GM18519 (cell line): ENCODE data around the gene INSYN1.

Source experiments
- ATAC-seq: cut with Tn5 transposase; IDR thresholded peaks from one replicate; pipeline ENCODE4 v1.9.1; 2021; ENCODE audit warnings: mild to moderate bottlenecking, moderate library complexity; ENCODE audit not compliant: unreplicated experiment, low FRiP score

INSYN1 gene

GRCh38 chr15:73779974-73780373, 26.8 kb upstream of the INSYN1 start:
- no peak for ATAC-seq

GRCh38 chr15:73777741-73778140, 24.6 kb upstream of the INSYN1 start:
- no peak for ATAC-seq

- ATAC-seq = no peak
Measured at GRCh38 chr15:73773428-73773827, 20.3 kb upstream of the INSYN1 start.

GRCh38 chr15:73771385-73772045, 18.4 kb upstream of the INSYN1 start:
- no peak for ATAC-seq

GRCh38 chr15:73770050-73770449, 16.9 kb upstream of the INSYN1 start:
- no peak for ATAC-seq

GRCh38 chr15:73767806-73768501, 14.8 kb upstream of the INSYN1 start:
- ATAC-seq = no peak

- ATAC-seq = no peak
Measured at GRCh38 chr15:73766598-73766997, 13.4 kb upstream of the INSYN1 start.

GRCh38 chr15:73765778-73766177, 12.6 kb upstream of the INSYN1 start:
- no peak for ATAC-seq

- ATAC-seq = no peak
Measured at GRCh38 chr15:73763931-73764330, 10.8 kb upstream of the INSYN1 start.

GRCh38 chr15:73760330-73761329, 7.5 kb upstream of the INSYN1 start:
- ATAC-seq = no peak

GRCh38 chr15:73758461-73758860, 5.3 kb upstream of the INSYN1 start:
- no peak for ATAC-seq

- ATAC-seq = no peak
Measured at GRCh38 chr15:73757571-73757970, 4.4 kb upstream of the INSYN1 start.

- no peak for ATAC-seq
Measured at GRCh38 chr15:73756947-73757513, 3.9 kb upstream of the INSYN1 start.

- no peak for ATAC-seq
Measured at GRCh38 chr15:73756390-73756789, 3.2 kb upstream of the INSYN1 start.

- ATAC-seq = no peak
Measured at GRCh38 chr15:73755946-73756345, 2.8 kb upstream of the INSYN1 start.

GRCh38 chr15:73755481-73755880, 2.3 kb upstream of the INSYN1 start:
- no peak for ATAC-seq

GRCh38 chr15:73754461-73754860, 1.3 kb upstream of the INSYN1 start:
- ATAC-seq = no peak

GRCh38 chr15:73752806-73753193, 351 bp downstream of the INSYN1 start:
- ATAC-seq = no peak

- no peak for ATAC-seq
Measured at GRCh38 chr15:73751899-73752805, 999 bp downstream of the INSYN1 start.

- ATAC-seq = no peak
Measured at GRCh38 chr15:73751511-73751898, 1.6 kb downstream of the INSYN1 start.
